AG10803 (cell line): ENCODE results near the gene OOSP1.

Experiments
- DNase-seq: peaks from one replicate; pipeline ENCODE4 v3.0.0; 2010; ENCODE audit warnings: low read depth
- H3K4me3 ChIP-seq: 2 replicates; pipeline ENCODE4 v1.5.1; 2011; ENCODE audit warnings: mild to moderate bottlenecking, low read length, control low read depth
- CTCF ChIP-seq: conservative IDR thresholded peaks from 2 replicates; pipeline ENCODE4 v1.5.1; 2011; ENCODE audit warnings: mild to moderate bottlenecking, low read length, control low read depth, inconsistent platforms

Gene OOSP1

GRCh38 chr11:59941091-59941490 is 2.9 kb downstream of the OOSP1 start:
- no peak for DNase-seq
- no peak for TF ChIP-seq CTCF
- H3K4me3 ChIP-seq = no peak overlapping the region

- no peak for DNase-seq
- TF ChIP-seq CTCF = no peak
- no peak overlapping the region for H3K4me3 ChIP-seq
Observed at GRCh38 chr11:59943997-59944714, 5.9 kb downstream of the OOSP1 start.

- TF ChIP-seq CTCF = no peak
- no peak for DNase-seq
- no peak overlapping the region for H3K4me3 ChIP-seq
Observed at GRCh38 chr11:59944720-59945119, 6.5 kb downstream of the OOSP1 start.

GRCh38 chr11:59953463-59954218 is 15.4 kb downstream of the OOSP1 start:
- no peak overlapping the region for H3K4me3 ChIP-seq
- DNase-seq = no peak
- TF ChIP-seq CTCF = no peak

- no peak for TF ChIP-seq CTCF
- no peak for DNase-seq
- H3K4me3 ChIP-seq = no peak overlapping the region
Observed at GRCh38 chr11:59954219-59954847, 16.1 kb downstream of the OOSP1 start.

- H3K4me3 ChIP-seq = no peak overlapping the region
- DNase-seq = no peak
- no peak for TF ChIP-seq CTCF
Observed at GRCh38 chr11:59957094-59957493, 18.9 kb downstream of the OOSP1 start.
